ENCODE results near the gene ALK.

GRCh38 chr2:29240601-29241000 is 680.8 kb downstream of the ALK start:
- TF ChIP-seq, protein P1, sequence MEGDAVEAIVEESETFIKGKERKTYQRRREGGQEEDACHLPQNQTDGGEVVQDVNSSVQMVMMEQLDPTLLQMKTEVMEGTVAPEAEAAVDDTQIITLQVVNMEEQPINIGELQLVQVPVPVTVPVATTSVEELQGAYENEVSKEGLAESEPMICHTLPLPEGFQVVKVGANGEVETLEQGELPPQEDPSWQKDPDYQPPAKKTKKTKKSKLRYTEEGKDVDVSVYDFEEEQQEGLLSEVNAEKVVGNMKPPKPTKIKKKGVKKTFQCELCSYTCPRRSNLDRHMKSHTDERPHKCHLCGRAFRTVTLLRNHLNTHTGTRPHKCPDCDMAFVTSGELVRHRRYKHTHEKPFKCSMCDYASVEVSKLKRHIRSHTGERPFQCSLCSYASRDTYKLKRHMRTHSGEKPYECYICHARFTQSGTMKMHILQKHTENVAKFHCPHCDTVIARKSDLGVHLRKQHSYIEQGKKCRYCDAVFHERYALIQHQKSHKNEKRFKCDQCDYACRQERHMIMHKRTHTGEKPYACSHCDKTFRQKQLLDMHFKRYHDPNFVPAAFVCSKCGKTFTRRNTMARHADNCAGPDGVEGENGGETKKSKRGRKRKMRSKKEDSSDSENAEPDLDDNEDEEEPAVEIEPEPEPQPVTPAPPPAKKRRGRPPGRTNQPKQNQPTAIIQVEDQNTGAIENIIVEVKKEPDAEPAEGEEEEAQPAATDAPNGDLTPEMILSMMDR (conservative IDR thresholded peaks at IDR 0.05 in 1 of 2, IDR thresholded peaks at IDR 0.05 in 1 of 2; ENCODE audit: low read depth in 1 of 2, low read length in 2 of 2) = no peak
- TF ChIP-seq EZH2 (IDR thresholded peaks at IDR 0.05; ENCODE audit: low read length, missing control alignments) = no peak
